GM18526 (cell line): ENCODE results near the gene HPS4.

Experiments
- POLR2A ChIP-seq: IDR thresholded peaks from 3 replicates; pipeline ENCODE4 v1.6.1; 2011; ENCODE audit not compliant: insufficient read length; ENCODE audit errors: extremely low read depth

The HPS4 gene

GRCh38 chr22:26481694-26482093 lies 1.9 kb downstream of the HPS4 start:
- TF ChIP-seq POLR2A, result no peak

- no peak for TF ChIP-seq POLR2A
Observed at GRCh38 chr22:26481112-26481693, 2.4 kb downstream of the HPS4 start.

- TF ChIP-seq POLR2A, result no peak
Observed at GRCh38 chr22:26480611-26480932, 3.0 kb downstream of the HPS4 start.

- TF ChIP-seq POLR2A, result no peak
Observed at GRCh38 chr22:26479792-26480610, 3.6 kb downstream of the HPS4 start.

GRCh38 chr22:26479043-26479791 lies 4.4 kb downstream of the HPS4 start:
- TF ChIP-seq POLR2A, result no peak

GRCh38 chr22:26477341-26477731 lies 6.2 kb downstream of the HPS4 start:
- TF ChIP-seq POLR2A, result no peak

GRCh38 chr22:26476705-26477340 lies 6.8 kb downstream of the HPS4 start:
- TF ChIP-seq POLR2A, result no peak

GRCh38 chr22:26474682-26475081 lies 8.9 kb downstream of the HPS4 start:
- no peak for TF ChIP-seq POLR2A

- TF ChIP-seq POLR2A, result no peak
Observed at GRCh38 chr22:26471522-26471921, 12.1 kb downstream of the HPS4 start.

- TF ChIP-seq POLR2A, result no peak
Observed at GRCh38 chr22:26470807-26471206, 12.8 kb downstream of the HPS4 start.

GRCh38 chr22:26466196-26466595 lies 17.4 kb downstream of the HPS4 start:
- no peak for TF ChIP-seq POLR2A

- TF ChIP-seq POLR2A, result no peak
Observed at GRCh38 chr22:26464312-26464711, 19.3 kb downstream of the HPS4 start.

GRCh38 chr22:26463688-26464087 lies 19.9 kb downstream of the HPS4 start:
- no peak for TF ChIP-seq POLR2A

GRCh38 chr22:26463101-26463661 lies 20.4 kb downstream of the HPS4 start:
- no peak for TF ChIP-seq POLR2A

GRCh38 chr22:26462641-26463040 lies 20.9 kb downstream of the HPS4 start:
- TF ChIP-seq POLR2A, result no peak

- TF ChIP-seq POLR2A, result no peak
Observed at GRCh38 chr22:26462051-26462450, 21.5 kb downstream of the HPS4 start.

- no peak for TF ChIP-seq POLR2A
Observed at GRCh38 chr22:26461188-26461810, 22.3 kb downstream of the HPS4 start.
